ENCODE measurements around the gene SRGAP2C. TPM values are rescaled to one million over a fixed set of nuclear protein-coding genes. Genes with fewer than 3 reads are reported as not detected.
"Not testable (repeated sequence)": the region's sequence is repeated elsewhere in the genome, so short reads cannot be mapped to it uniquely, and the experiment has no call there.

Gene SRGAP2C
- 3.4 TPM for polyA plus RNA-seq (2013)

- peak within 1 kb of the TSS; percentile 38 to 69 (median 57) for H3K4me3 ChIP-seq (ENCODE audit: control insufficient read depth in 1 of 7, extremely low read depth in 1 of 7, insufficient read depth in 4 of 7, low read depth in 2 of 7, low read length in 6 of 7)
- not testable (repeated sequence) for H3K27ac ChIP-seq (ENCODE audit: insufficient read depth in 1 of 2, low read depth in 1 of 2, low read length in 2 of 2, poor library complexity in 1 of 2, severe bottlenecking in 2 of 2)
These were observed at the start of gene SRGAP2C, which contains the start of gene FAM72B for GRCh38 chr1:121184290-121185127. Gene SRGAP2C (plus strand): TSS chr1:121184975. CDS start chr1:121187447, 2,472 bp downstream. Gene FAM72B (minus strand): TSS chr1:121184340. CDS start chr1:121183489, 851 bp downstream.

GRCh38 chr1:121140393-121140792 is 44.4 kb upstream of the SRGAP2C start:
- CTCF ChIA-PET; H3K27ac ChIP-seq (ENCODE audit: insufficient read depth in 1 of 2, low read depth in 1 of 2, low read length in 2 of 2, poor library complexity in 1 of 2, severe bottlenecking in 2 of 2); H3K27me3 ChIP-seq (replicated peaks in 2 of 5; ENCODE audit: control insufficient read depth in 4 of 5, insufficient read depth in 5 of 5, low read length in 4 of 5); POLR2A ChIA-PET; H3K9me3 ChIP-seq (ENCODE audit: control extremely low read depth in 1 of 5, control insufficient read depth in 4 of 5, insufficient read depth in 2 of 5, low read depth in 1 of 5, low read length in 4 of 5); H3K4me3 ChIP-seq (ENCODE audit: control insufficient read depth in 1 of 7, extremely low read depth in 1 of 7, insufficient read depth in 4 of 7, low read depth in 2 of 7, low read length in 6 of 7); H3K4me1 ChIP-seq (ENCODE audit: control extremely low read depth in 1 of 4, control insufficient read depth in 4 of 4, insufficient read depth in 4 of 4, low read length in 3 of 4); H3K36me3 ChIP-seq (ENCODE audit: control insufficient read depth in 4 of 4, insufficient read depth in 4 of 4, low read length in 3 of 4); DNase-seq: not testable (repeated sequence)
- no CpG with 5 or more reads among the region's 6 CpGs for WGBS (ENCODE audit: insufficient coverage)

More at GRCh38 chr1:121184290-121185127, at the start of gene SRGAP2C, which contains the start of gene FAM72B:
- H3K4me1 ChIP-seq (ENCODE audit: control extremely low read depth in 1 of 4, control insufficient read depth in 4 of 4, insufficient read depth in 4 of 4, low read length in 3 of 4); H3K9me3 ChIP-seq (ENCODE audit: control extremely low read depth in 1 of 5, control insufficient read depth in 4 of 5, insufficient read depth in 2 of 5, low read depth in 1 of 5, low read length in 4 of 5); H3K36me3 ChIP-seq (ENCODE audit: control insufficient read depth in 4 of 4, insufficient read depth in 4 of 4, low read length in 3 of 4); H3K27me3 ChIP-seq (replicated peaks in 2 of 5; ENCODE audit: control insufficient read depth in 4 of 5, insufficient read depth in 5 of 5, low read length in 4 of 5); POLR2A ChIA-PET; CTCF ChIA-PET: not testable (repeated sequence)
- peak; percentile 98 to 99 (median 99) for DNase-seq
- WGBS (ENCODE audit: insufficient coverage) = 0% methylated on average over 19 of the region's 54 CpGs

GRCh38 chr1:121148489-121149190 is 36.1 kb upstream of the SRGAP2C start:
- H3K36me3 ChIP-seq (ENCODE audit: control insufficient read depth in 4 of 4, insufficient read depth in 4 of 4, low read length in 3 of 4); CTCF ChIA-PET; H3K27ac ChIP-seq (ENCODE audit: insufficient read depth in 1 of 2, low read depth in 1 of 2, low read length in 2 of 2, poor library complexity in 1 of 2, severe bottlenecking in 2 of 2); DNase-seq; H3K9me3 ChIP-seq (ENCODE audit: control extremely low read depth in 1 of 5, control insufficient read depth in 4 of 5, insufficient read depth in 2 of 5, low read depth in 1 of 5, low read length in 4 of 5); H3K4me3 ChIP-seq (ENCODE audit: control insufficient read depth in 1 of 7, extremely low read depth in 1 of 7, insufficient read depth in 4 of 7, low read depth in 2 of 7, low read length in 6 of 7); POLR2A ChIA-PET; H3K4me1 ChIP-seq (ENCODE audit: control extremely low read depth in 1 of 4, control insufficient read depth in 4 of 4, insufficient read depth in 4 of 4, low read length in 3 of 4); H3K27me3 ChIP-seq (replicated peaks in 2 of 5; ENCODE audit: control insufficient read depth in 4 of 5, insufficient read depth in 5 of 5, low read length in 4 of 5): not testable (repeated sequence)
- WGBS (ENCODE audit: insufficient coverage) = no CpG with 5 or more reads among the region's 9 CpGs

GRCh38 chr1:121151294-121151693 is 33.5 kb upstream of the SRGAP2C start:
- H3K36me3 ChIP-seq (ENCODE audit: control insufficient read depth in 4 of 4, insufficient read depth in 4 of 4, low read length in 3 of 4); H3K4me3 ChIP-seq (ENCODE audit: control insufficient read depth in 1 of 7, extremely low read depth in 1 of 7, insufficient read depth in 4 of 7, low read depth in 2 of 7, low read length in 6 of 7); H3K27ac ChIP-seq (ENCODE audit: insufficient read depth in 1 of 2, low read depth in 1 of 2, low read length in 2 of 2, poor library complexity in 1 of 2, severe bottlenecking in 2 of 2); CTCF ChIA-PET; DNase-seq; POLR2A ChIA-PET; H3K4me1 ChIP-seq (ENCODE audit: control extremely low read depth in 1 of 4, control insufficient read depth in 4 of 4, insufficient read depth in 4 of 4, low read length in 3 of 4); H3K27me3 ChIP-seq (replicated peaks in 2 of 5; ENCODE audit: control insufficient read depth in 4 of 5, insufficient read depth in 5 of 5, low read length in 4 of 5); H3K9me3 ChIP-seq (ENCODE audit: control extremely low read depth in 1 of 5, control insufficient read depth in 4 of 5, insufficient read depth in 2 of 5, low read depth in 1 of 5, low read length in 4 of 5): not testable (repeated sequence)
- no CpG with 5 or more reads among the region's 1 CpG for WGBS (ENCODE audit: insufficient coverage)

- H3K36me3 ChIP-seq (ENCODE audit: control insufficient read depth in 4 of 4, insufficient read depth in 4 of 4, low read length in 3 of 4); H3K4me1 ChIP-seq (ENCODE audit: control extremely low read depth in 1 of 4, control insufficient read depth in 4 of 4, insufficient read depth in 4 of 4, low read length in 3 of 4); CTCF ChIA-PET; H3K9me3 ChIP-seq (ENCODE audit: control extremely low read depth in 1 of 5, control insufficient read depth in 4 of 5, insufficient read depth in 2 of 5, low read depth in 1 of 5, low read length in 4 of 5); POLR2A ChIA-PET; H3K4me3 ChIP-seq (ENCODE audit: control insufficient read depth in 1 of 7, extremely low read depth in 1 of 7, insufficient read depth in 4 of 7, low read depth in 2 of 7, low read length in 6 of 7); DNase-seq; H3K27me3 ChIP-seq (replicated peaks in 2 of 5; ENCODE audit: control insufficient read depth in 4 of 5, insufficient read depth in 5 of 5, low read length in 4 of 5); H3K27ac ChIP-seq (ENCODE audit: insufficient read depth in 1 of 2, low read depth in 1 of 2, low read length in 2 of 2, poor library complexity in 1 of 2, severe bottlenecking in 2 of 2): not testable (repeated sequence)
These were observed 32.0 kb upstream of the SRGAP2C start for GRCh38 chr1:121152788-121153187.

GRCh38 chr1:121154811-121155210 is 30.0 kb upstream of the SRGAP2C start:
- DNase-seq; H3K36me3 ChIP-seq (ENCODE audit: control insufficient read depth in 4 of 4, insufficient read depth in 4 of 4, low read length in 3 of 4); H3K9me3 ChIP-seq (ENCODE audit: control extremely low read depth in 1 of 5, control insufficient read depth in 4 of 5, insufficient read depth in 2 of 5, low read depth in 1 of 5, low read length in 4 of 5); POLR2A ChIA-PET; H3K27ac ChIP-seq (ENCODE audit: insufficient read depth in 1 of 2, low read depth in 1 of 2, low read length in 2 of 2, poor library complexity in 1 of 2, severe bottlenecking in 2 of 2); H3K4me1 ChIP-seq (ENCODE audit: control extremely low read depth in 1 of 4, control insufficient read depth in 4 of 4, insufficient read depth in 4 of 4, low read length in 3 of 4); H3K27me3 ChIP-seq (replicated peaks in 2 of 5; ENCODE audit: control insufficient read depth in 4 of 5, insufficient read depth in 5 of 5, low read length in 4 of 5); H3K4me3 ChIP-seq (ENCODE audit: control insufficient read depth in 1 of 7, extremely low read depth in 1 of 7, insufficient read depth in 4 of 7, low read depth in 2 of 7, low read length in 6 of 7); CTCF ChIA-PET: not testable (repeated sequence)
- WGBS (ENCODE audit: insufficient coverage) = no CpG with 5 or more reads among the region's 2 CpGs

GRCh38 chr1:121155671-121156358 is 29.0 kb upstream of the SRGAP2C start:
- H3K9me3 ChIP-seq (ENCODE audit: control extremely low read depth in 1 of 5, control insufficient read depth in 4 of 5, insufficient read depth in 2 of 5, low read depth in 1 of 5, low read length in 4 of 5); H3K27ac ChIP-seq (ENCODE audit: insufficient read depth in 1 of 2, low read depth in 1 of 2, low read length in 2 of 2, poor library complexity in 1 of 2, severe bottlenecking in 2 of 2); CTCF ChIA-PET; H3K4me1 ChIP-seq (ENCODE audit: control extremely low read depth in 1 of 4, control insufficient read depth in 4 of 4, insufficient read depth in 4 of 4, low read length in 3 of 4); H3K4me3 ChIP-seq (ENCODE audit: control insufficient read depth in 1 of 7, extremely low read depth in 1 of 7, insufficient read depth in 4 of 7, low read depth in 2 of 7, low read length in 6 of 7); H3K36me3 ChIP-seq (ENCODE audit: control insufficient read depth in 4 of 4, insufficient read depth in 4 of 4, low read length in 3 of 4); POLR2A ChIA-PET; H3K27me3 ChIP-seq (replicated peaks in 2 of 5; ENCODE audit: control insufficient read depth in 4 of 5, insufficient read depth in 5 of 5, low read length in 4 of 5): not testable (repeated sequence)
- no CpG with 5 or more reads among the region's 6 CpGs for WGBS (ENCODE audit: insufficient coverage)
- peak in 2 of 3 donors; percentile 7 to 15 for DNase-seq

Measured in common myeloid progenitor, CD34-positive (primary cell).